DOHH2 (cell line): ENCODE measurements around the gene DCDC2.

Source experiments
- CTCF ChIP-seq: fragments of 200-600 bp; sonication (generic); IDR thresholded peaks from one replicate; pipeline ENCODE4 v1.5.1; 2014; ENCODE audit warnings: antibody characterized with exemption, mild to moderate bottlenecking, low read depth, low read length; ENCODE audit not compliant: poor library complexity, severe bottlenecking
- EZH2phosphoT487 ChIP-seq: fragments of 200-600 bp; sonication (generic); IDR thresholded peaks from 2 replicates; pipeline ENCODE4 v1.6.1; 2017; ENCODE audit warnings: borderline replicate concordance, mild to moderate bottlenecking, antibody characterized with exemption, low read length, moderate library complexity, mixed read lengths

GRCh38 chr6:24313251-24314141 lies 44.4 kb downstream of the DCDC2 start:
- TF ChIP-seq CTCF (no peak), EZH2phosphoT487 (no peak)
